CD4-positive, alpha-beta T cell treated with Interleukin-2 at 100 ng/mL for 4 hours (primary cell): Measurements from ENCODE around the gene SLC25A14.

Source experiments
- DNase-seq: peaks from one replicate; pipeline ENCODE4 v3.0.0-alpha.2; 2020; ENCODE audit warnings: low spot score

SLC25A14 gene

DNA sequence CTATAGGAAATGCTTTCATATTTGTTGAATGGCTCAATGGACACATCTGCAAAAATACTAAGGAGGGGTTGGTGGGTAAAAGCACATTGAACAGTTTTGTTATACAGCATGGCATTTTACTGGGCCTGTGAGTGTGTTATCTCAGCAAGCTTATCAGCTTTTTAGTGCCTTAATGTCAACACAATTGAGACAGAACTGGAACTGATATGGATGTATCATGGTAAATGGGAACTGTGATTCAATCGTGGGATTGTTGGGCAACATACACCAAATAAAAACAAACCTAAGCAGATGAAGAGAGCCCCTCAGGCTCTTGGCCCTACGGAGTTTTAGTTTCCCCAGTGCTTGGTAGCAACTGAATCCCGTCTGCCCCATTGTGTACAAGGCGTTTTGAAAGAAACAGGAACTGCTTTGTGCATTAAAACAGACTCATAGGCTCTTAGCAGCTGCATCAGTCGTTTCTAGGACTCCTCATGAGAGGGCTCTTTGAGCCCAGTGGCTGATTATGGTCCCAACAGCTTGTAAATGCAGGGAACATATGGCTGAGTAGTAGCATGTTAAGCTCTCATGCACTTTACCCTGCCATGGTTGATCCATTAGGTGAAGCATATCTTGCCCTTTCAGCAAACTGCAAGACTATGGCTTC is 38.4 kb downstream of the SLC25A14 start:
- no peak for DNase-seq

DNA sequence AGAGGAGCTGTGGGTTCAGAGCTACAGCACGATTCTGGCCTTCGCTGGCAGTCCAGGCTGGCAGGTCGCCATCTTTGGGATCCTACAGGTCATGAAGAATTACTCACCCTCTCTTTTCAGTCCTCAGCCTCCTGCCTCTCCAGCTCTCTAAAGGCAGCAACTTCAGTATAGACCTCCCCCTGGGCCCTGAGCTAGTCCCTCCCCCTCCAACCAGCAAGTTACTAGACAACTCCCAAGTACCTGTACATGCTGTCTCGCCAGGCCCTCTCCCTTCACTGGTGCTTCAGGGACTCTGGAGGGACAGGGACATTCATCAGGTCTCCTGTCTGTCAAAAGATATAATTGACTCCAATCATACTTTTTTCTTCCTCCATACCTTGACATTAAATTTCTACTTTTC is 45.8 kb downstream of the SLC25A14 start, which contains the start of gene GPR119:
GPR119 (minus strand) TSS at position 155 of the 400 bp plus-strand sequence. CDS start 227 bp downstream, outside the sequence.
- DNase-seq = no peak

GRCh38 chrX:130386408-130386808 is 46.7 kb downstream of the SLC25A14 start:
- DNase-seq = no peak

DNA sequence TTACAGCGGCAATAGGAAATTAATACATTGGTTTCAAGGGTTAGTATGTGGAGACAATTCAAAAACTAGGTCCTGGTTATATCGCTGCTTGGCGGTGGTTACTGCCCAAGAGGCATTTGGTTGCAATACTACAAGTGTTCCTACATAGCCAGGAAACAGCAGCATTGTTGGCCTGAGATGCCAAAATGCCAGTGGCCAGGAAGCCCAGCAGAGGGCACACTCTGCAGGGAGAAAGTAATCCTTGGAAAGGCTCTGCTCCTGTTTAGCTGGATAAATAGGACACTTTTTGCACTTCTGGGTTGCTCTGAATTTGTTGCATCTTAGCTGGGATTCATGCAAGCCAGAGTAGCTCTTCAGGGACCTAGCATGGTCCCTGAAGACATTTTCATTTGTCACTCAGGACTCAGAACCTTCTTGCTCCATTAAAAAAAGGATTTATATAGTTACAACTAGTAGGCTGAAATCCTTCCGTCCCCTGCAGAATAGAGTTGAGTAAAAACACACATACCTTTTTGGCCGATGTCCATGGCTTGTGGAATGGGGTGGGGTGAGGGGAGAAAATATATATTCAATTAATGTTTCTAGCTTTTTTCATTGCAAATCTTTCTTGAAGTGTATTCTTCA is 53.8 kb downstream of the SLC25A14 start:
- peak; percentile 0 for DNase-seq

DNA sequence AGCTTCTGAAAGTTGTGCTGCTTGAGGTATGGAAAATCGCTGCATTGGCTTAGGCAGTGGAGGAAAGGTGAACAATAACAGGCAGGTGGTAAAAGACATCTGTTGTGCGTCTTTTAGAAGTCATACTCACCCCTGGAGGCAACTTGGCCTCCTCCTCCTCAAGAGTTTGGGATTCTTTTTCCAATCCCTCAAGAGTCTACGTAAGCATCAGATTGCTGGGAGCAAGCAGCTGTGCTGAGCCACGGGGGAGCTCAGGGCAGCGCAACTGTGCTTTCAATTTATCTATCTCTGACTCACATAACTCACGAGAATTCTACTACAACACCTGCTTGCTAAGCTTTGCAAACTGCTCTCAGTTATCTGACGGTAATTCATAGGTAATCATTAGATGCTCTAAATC is 55.6 kb downstream of the SLC25A14 start:
- no peak for DNase-seq

DNA sequence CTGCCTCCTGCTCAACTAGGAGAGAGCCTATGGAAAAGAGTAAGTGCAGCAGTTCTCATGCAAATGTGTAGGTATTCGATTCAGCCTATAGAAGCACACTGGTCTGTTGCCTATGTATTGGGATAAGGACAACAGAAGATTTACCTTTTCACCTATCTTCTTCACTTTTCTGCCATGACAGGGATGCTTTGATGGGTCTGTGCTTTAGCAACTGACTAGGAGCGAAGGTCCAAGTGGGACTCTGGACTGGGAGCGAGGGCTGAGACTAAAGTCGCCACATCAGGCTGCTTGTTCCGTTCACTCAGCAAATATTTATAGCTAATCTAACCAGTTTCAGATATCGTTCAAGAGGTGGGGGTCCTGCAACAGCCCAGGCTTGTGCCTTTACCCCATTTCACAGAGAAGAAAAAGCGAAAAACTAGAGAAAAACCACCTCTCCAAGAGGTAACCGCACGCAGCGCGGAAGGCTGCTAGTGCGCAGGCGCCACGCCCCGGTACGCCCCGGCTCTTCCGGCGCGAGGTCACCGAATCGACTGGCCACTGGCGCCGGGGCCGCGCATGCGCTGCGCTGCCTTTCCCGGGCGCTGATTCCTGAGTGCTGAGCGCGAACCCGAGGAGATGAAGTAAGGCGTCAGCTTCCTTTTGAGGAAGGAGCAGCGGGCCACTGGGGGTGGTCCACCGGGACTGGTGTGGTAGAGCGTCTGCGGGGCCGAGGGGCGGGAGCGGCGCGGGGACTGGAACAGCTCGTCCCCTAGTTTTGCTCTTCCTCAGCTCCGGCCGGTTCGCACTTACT is 61.9 kb downstream of the SLC25A14 start, which contains the start of gene RBMX2:
RBMX2 (plus strand) TSS at position 573 of the 793 bp plus-strand sequence; CDS start at position 619, 46 bp downstream.
- peak; percentile 66 for DNase-seq

DNA sequence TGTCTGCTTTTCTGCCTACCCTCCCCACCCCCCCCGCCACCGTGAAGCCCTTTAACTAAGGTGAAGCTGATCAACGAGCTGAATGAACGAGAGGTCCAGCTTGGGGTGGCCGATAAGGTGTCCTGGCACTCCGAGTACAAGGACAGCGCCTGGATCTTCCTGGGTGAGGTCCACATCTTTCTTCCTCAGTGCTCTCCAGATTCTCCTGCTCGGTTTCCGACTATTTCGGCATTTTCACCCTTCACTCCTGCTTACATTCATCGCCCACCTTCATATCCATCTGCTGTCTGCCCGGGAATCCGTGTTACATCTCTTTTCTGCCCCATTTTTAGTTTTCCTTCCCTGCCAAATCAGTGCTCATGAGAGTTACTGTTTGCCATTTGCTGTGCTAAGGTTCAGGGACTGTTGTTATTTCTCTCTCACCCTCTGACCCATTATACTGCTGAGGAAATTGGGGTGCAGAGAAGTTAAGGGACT is 62.5 kb downstream of the SLC25A14 start:
- DNase-seq = no peak

DNA sequence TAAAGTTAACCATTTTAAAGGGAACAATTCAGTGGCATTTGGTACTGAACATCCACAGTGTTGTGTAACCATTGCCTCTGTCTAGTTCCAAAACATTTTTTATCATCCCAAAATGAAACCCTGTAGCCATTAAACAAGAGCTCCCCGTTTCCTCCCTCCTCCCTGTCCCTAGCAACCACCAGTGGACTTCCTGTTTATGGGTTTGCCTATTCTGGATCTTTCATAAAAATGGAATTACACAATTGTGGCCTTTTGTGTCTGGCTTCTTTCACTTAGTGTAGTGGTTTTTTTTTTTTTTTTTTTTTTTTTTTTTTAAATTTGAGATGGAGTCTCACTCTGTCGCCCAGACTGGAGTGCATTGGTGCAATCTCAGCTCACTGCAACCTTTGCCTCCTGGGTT is 73.7 kb downstream of the SLC25A14 start:
- DNase-seq = no peak

- DNase-seq = no peak
Observed at GRCh38 chrX:130414800-130415199, 75.1 kb downstream of the SLC25A14 start.

GRCh38 chrX:130415201-130415600 is 75.5 kb downstream of the SLC25A14 start:
- peak; percentile 0 for DNase-seq

DNA sequence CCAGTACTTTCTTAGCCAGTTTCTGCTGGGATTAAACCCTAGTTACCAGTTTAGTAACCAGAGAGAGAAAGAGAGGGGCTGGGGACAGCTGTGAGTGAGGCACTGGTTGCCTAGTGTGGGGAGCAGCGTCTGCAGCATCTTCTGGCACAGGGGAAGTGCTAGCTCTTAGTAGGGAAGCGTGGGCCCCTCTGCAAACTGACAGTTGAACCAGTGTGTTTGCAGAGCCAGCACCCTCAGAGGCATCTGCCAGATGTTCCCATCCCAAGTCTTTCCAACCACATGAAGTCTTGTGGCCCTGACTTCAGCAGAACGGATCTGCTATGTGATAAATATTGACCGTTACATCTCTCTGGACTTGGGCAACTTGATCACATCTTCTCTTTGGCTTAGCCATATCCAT is 77.1 kb downstream of the SLC25A14 start:
- no peak for DNase-seq

- DNase-seq = no peak
Observed at GRCh38 chrX:130418066-130418465, 78.3 kb downstream of the SLC25A14 start.

- DNase-seq = no peak
Observed at GRCh38 chrX:130418740-130419139, 79.0 kb downstream of the SLC25A14 start.

DNA sequence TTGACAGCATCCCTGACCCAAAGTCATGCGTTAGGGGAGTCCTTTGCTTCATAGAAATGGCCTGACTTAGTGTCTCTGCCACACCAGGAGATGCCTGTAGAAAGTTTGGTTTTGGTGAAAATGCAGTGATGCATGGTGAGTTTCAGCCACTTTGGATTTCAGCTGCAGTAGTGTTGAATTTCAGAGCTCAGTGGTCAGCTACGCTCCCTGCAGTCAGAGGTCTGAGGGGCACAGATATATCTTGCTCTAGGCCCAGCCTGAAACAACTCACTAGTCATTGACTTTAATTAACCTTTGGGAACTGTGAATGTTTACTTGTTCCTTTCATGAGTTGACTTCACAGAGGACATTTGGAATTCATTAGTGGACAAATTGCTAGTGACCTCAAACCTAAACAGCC is 79.5 kb downstream of the SLC25A14 start:
- DNase-seq = no peak
